BE2C (cell line): Measurements from ENCODE around the gene PLEKHH2.
"Not testable (repeated sequence)": the region's sequence is repeated elsewhere in the genome, so short reads cannot be mapped to it uniquely, and the experiment has no call there.

Experiments
- DNase-seq: peaks from one replicate; pipeline ENCODE4 v3.0.0-alpha.2; 2020
- H3K27me3 ChIP-seq: fragments of 250-450 bp; sonication (Bioruptor Pico); 2 replicates; pipeline ENCODE4 v1.5.1; 2020; ENCODE audit warnings: mild to moderate bottlenecking
- H3K36me3 ChIP-seq: fragments of 250-450 bp; sonication (Bioruptor Pico); 2 replicates; pipeline ENCODE4 v1.5.1; 2020; ENCODE audit warnings: mild to moderate bottlenecking
- H3K4me1 ChIP-seq: fragments of 250-450 bp; sonication (Bioruptor Pico); 2 replicates; pipeline ENCODE4 v1.5.1; 2020
- H3K4me3 ChIP-seq: 2 replicates; pipeline ENCODE4 v1.5.1; 2011; ENCODE audit warnings: low read depth, low read length
- H3K9me3 ChIP-seq: fragments of 250-450 bp; sonication (Bioruptor Pico); 2 replicates; pipeline ENCODE4 v1.5.1; 2020
- TF ChIP-seq, protein P1 (sequence below): IDR thresholded peaks from 2 replicates; pipeline ENCODE4 v1.5.1; 2012; ENCODE audit warnings: mild to moderate bottlenecking, low read depth, low read length

The PLEKHH2 gene

DNA sequence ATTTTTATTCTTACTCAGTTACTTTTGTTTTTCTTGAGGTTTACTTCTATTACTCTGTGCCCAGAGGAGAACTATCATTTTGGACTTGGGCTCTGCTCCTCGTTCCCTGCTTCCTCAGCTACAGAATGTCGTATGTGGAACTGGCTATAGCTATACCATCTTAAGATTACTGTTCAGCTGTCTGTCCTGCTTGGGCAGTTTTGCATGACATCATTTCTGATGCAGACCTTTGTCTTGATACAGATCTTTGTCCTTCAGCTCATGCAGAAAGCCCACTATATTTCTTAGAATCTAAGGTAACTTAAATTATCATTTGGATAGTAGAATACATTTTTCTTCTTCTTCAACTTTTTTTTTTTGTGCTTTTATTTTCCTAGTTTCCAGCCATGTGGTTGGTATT lies 52.9 kb downstream of the PLEKHH2 start:
- TF ChIP-seq, protein P1, sequence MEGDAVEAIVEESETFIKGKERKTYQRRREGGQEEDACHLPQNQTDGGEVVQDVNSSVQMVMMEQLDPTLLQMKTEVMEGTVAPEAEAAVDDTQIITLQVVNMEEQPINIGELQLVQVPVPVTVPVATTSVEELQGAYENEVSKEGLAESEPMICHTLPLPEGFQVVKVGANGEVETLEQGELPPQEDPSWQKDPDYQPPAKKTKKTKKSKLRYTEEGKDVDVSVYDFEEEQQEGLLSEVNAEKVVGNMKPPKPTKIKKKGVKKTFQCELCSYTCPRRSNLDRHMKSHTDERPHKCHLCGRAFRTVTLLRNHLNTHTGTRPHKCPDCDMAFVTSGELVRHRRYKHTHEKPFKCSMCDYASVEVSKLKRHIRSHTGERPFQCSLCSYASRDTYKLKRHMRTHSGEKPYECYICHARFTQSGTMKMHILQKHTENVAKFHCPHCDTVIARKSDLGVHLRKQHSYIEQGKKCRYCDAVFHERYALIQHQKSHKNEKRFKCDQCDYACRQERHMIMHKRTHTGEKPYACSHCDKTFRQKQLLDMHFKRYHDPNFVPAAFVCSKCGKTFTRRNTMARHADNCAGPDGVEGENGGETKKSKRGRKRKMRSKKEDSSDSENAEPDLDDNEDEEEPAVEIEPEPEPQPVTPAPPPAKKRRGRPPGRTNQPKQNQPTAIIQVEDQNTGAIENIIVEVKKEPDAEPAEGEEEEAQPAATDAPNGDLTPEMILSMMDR = no peak
- Histone ChIP-seq H3K4me3 (no peak overlapping the region), H3K4me1 (no peaks in the 10 kb centered on the region), H3K9me3 (no peaks in the 10 kb centered on the region), H3K27me3 (no peaks in the 10 kb centered on the region; the same call in 1 of the 2 replicates), H3K36me3 (no peaks in the 10 kb centered on the region)
- no peak for DNase-seq

DNA sequence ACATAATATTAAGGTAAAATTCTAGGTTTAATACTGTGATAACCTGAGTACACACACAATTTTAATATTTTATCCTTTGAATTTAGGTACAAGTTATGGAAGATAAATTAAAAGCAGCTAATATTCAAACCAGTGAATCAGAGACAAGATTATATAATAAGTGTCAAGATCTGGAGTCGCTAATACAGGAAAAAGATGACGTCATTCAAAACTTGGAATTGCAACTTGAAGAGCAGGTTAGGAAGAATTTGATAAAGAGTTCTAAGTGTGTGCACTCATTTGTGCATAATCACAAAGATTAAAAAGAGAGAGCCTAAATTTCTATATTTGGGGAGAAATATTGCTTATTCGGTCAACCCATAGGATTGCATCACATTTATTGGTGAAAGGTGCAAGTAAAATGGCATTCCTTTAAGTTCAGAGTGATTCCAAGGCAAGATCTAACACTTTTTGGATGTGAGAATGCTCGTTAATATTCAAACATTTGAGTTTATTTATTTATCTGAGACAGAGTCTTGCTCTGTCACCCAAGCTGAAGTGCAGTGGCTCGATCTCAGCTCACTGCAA lies 55.5 kb downstream of the PLEKHH2 start:
- H3K9me3 ChIP-seq = no peaks in the 10 kb centered on the region
- H3K4me3 ChIP-seq = no peak overlapping the region
- no peak for DNase-seq
- H3K4me1 ChIP-seq = no peaks in the 10 kb centered on the region
- TF ChIP-seq, protein P1 = no peak
- H3K27me3 ChIP-seq = peaks cover 13% of the 10 kb centered on the region; the same call in 1 of the 2 replicates
- H3K36me3 ChIP-seq = no peaks in the 10 kb centered on the region

DNA sequence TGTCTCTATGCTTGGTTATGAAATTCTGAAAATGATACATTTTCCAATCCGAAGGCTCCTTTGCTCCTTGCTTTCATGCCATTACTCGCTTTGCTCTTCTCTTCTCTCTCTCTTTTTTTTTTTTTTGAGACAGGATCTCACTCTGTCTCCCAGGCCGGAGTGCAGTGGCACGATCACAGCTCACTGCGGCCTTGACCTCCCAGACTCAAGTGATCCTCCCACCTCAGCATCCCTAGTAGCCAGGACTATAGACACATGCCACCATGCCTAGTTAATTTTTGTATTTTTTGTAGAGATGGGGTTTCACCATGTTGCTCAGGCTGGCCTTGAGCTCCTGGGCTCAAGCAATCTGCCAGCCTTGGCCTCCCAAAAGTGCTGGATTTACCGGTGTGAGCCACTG lies 61.1 kb downstream of the PLEKHH2 start:
- H3K4me3 ChIP-seq, H3K9me3 ChIP-seq, H3K36me3 ChIP-seq, DNase-seq, H3K4me1 ChIP-seq: not testable (repeated sequence)
- peaks cover 17% of the 10 kb centered on the region; the same call in 1 of the 2 replicates for H3K27me3 ChIP-seq

DNA sequence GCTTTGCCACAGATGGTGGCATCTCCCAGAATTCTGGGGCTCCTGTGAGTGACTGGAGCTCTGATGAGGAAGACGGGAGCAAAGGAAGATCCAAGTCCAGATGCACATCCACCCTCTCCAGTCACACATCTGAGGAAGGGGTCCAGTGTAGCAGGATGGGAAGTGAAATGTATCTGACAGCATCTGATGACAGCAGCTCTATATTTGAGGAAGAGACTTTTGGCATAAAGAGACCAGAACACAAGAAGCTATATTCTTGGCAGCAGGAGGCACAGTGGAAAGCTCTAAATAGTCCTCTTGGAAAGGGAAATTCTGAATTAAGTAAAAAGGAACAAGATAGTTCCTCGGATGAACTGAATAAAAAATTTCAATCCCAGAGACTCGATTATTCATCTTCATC lies 62.7 kb downstream of the PLEKHH2 start:
- no peak for DNase-seq
- TF ChIP-seq, protein P1 = no peak
- Histone ChIP-seq H3K4me3 (no peak overlapping the region), H3K9me3 (no peaks in the 10 kb centered on the region), H3K4me1 (no peaks in the 10 kb centered on the region), H3K36me3 (no peaks in the 10 kb centered on the region), H3K27me3 (peaks cover 17% of the 10 kb centered on the region; the same call in 1 of the 2 replicates)

DNA sequence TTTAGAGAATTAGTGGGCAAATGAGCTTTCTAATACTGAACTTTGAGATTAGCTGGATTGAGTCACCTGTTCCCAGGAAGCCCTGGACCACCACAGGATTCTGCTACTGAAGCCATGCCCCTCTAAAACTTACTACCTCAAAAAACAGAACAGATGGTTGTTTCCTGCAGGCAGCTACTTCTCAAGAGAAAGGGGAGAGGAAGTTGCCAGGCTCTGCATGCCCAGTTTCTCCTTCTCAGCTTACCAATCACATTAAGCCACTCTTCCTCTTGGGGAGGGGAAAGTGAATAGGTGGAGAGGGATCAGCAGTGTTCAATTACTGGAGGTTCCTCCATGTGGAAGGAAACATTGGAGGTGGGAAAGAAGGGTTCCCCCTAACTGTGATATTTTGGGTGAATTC lies 64.1 kb downstream of the PLEKHH2 start:
- TF ChIP-seq, protein P1 = no peak

DNA sequence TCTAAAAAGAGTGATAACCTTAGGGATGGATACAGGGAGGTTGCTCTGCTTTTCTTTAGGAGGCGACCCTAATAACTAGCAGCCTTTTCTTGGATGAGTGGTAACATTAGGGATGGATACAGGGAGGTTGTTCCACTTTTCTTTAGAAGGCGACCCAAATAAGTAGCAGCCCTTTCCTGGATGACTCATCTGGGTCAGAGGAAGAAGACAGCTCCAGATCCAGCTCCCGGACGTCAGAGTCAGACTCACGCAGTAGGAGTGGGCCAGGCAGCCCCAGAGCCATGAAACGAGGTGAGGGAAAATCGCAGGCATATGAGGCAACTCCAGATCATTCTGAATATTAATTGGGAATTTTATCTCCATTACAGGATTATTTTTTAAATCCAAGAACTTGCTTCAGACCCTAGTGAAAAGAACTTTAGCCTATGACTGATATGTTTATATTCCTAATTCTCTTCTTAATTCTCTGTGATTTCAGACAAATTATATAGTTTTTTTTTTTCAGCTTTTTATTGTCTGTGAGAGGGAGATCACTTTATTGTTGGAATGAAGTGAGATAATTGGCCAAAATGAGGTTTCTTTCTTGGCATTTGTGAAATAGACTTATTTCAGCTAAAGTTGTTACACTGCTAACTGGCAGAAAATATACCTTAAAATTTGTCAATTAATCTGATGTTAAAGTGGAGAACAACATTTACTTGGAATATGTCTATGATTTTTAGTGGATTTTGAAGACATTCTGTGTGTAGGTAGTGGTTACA lies 70.4 kb downstream of the PLEKHH2 start:
- Histone ChIP-seq H3K4me3 (no peak overlapping the region), H3K9me3 (no peaks in the 10 kb centered on the region), H3K36me3 (no peaks in the 10 kb centered on the region), H3K4me1 (no peaks in the 10 kb centered on the region), H3K27me3 (peaks cover 4% of the 10 kb centered on the region; the same call in 1 of the 2 replicates)
- no peak for DNase-seq
- TF ChIP-seq, protein P1 = no peak

More for the DNA sequence above, 64.1 kb downstream of the PLEKHH2 start:
- no peaks in the 10 kb centered on the region for H3K36me3 ChIP-seq
- no peaks in the 10 kb centered on the region for H3K4me1 ChIP-seq
- no peak overlapping the region for H3K4me3 ChIP-seq
- no peak for DNase-seq
- peaks cover 10% of the 10 kb centered on the region; the same call in 1 of the 2 replicates for H3K27me3 ChIP-seq
- H3K9me3 ChIP-seq = no peaks in the 10 kb centered on the region
